ENCODE measurements around the gene SERPINA5.

- TF ChIP-seq EP300 (IDR thresholded peaks at IDR 0.05) (no peak), KDM1A (IDR thresholded peaks at IDR 0.05; ENCODE audit: low read depth) (no peak), TP53 (CRISPR knock-in tag; IDR thresholded peaks at IDR 0.05) (no peak), FOSB (CRISPR knock-in tag; IDR thresholded peaks at IDR 0.05) (no peak), RAD21 (conservative IDR thresholded peaks at IDR 0.05 in 1 of 2, IDR thresholded peaks at IDR 0.05 in 1 of 2) (no peak), POLR2A (IDR thresholded peaks at IDR 0.05; ENCODE audit: low read length) (no peak), MAX (IDR thresholded peaks at IDR 0.05) (no peak), MAFK (IDR thresholded peaks at IDR 0.05; ENCODE audit: partially characterized antibody) (no peak)
- TF ChIP-seq, protein P1, sequence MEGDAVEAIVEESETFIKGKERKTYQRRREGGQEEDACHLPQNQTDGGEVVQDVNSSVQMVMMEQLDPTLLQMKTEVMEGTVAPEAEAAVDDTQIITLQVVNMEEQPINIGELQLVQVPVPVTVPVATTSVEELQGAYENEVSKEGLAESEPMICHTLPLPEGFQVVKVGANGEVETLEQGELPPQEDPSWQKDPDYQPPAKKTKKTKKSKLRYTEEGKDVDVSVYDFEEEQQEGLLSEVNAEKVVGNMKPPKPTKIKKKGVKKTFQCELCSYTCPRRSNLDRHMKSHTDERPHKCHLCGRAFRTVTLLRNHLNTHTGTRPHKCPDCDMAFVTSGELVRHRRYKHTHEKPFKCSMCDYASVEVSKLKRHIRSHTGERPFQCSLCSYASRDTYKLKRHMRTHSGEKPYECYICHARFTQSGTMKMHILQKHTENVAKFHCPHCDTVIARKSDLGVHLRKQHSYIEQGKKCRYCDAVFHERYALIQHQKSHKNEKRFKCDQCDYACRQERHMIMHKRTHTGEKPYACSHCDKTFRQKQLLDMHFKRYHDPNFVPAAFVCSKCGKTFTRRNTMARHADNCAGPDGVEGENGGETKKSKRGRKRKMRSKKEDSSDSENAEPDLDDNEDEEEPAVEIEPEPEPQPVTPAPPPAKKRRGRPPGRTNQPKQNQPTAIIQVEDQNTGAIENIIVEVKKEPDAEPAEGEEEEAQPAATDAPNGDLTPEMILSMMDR (IDR thresholded peaks at IDR 0.05): no peak
- TF ChIP-seq, protein P2, sequence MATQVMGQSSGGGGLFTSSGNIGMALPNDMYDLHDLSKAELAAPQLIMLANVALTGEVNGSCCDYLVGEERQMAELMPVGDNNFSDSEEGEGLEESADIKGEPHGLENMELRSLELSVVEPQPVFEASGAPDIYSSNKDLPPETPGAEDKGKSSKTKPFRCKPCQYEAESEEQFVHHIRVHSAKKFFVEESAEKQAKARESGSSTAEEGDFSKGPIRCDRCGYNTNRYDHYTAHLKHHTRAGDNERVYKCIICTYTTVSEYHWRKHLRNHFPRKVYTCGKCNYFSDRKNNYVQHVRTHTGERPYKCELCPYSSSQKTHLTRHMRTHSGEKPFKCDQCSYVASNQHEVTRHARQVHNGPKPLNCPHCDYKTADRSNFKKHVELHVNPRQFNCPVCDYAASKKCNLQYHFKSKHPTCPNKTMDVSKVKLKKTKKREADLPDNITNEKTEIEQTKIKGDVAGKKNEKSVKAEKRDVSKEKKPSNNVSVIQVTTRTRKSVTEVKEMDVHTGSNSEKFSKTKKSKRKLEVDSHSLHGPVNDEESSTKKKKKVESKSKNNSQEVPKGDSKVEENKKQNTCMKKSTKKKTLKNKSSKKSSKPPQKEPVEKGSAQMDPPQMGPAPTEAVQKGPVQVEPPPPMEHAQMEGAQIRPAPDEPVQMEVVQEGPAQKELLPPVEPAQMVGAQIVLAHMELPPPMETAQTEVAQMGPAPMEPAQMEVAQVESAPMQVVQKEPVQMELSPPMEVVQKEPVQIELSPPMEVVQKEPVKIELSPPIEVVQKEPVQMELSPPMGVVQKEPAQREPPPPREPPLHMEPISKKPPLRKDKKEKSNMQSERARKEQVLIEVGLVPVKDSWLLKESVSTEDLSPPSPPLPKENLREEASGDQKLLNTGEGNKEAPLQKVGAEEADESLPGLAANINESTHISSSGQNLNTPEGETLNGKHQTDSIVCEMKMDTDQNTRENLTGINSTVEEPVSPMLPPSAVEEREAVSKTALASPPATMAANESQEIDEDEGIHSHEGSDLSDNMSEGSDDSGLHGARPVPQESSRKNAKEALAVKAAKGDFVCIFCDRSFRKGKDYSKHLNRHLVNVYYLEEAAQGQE (IDR thresholded peaks at IDR 0.05): no peak
- TF ChIP-seq, protein P3, sequence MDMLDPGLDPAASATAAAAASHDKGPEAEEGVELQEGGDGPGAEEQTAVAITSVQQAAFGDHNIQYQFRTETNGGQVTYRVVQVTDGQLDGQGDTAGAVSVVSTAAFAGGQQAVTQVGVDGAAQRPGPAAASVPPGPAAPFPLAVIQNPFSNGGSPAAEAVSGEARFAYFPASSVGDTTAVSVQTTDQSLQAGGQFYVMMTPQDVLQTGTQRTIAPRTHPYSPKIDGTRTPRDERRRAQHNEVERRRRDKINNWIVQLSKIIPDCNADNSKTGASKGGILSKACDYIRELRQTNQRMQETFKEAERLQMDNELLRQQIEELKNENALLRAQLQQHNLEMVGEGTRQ (IDR thresholded peaks at IDR 0.05): no peak
Observed at GRCh38 chr14:94547726-94548125, 33.5 kb upstream of the SERPINA5 start.

All from A549 (cell line).